GM12892 (cell line): ENCODE measurements around the gene STAB2.

Experiments
- POLR2A ChIP-seq: IDR thresholded peaks from 2 replicates; pipeline ENCODE4 v1.6.1; 2011; ENCODE audit warnings: low read depth, low read length, control low read depth
- POLR2AphosphoS5 ChIP-seq: IDR thresholded peaks from 2 replicates; pipeline ENCODE4 v1.6.1; 2011; ENCODE audit warnings: low read depth, low read length, control low read depth
- TAF1 ChIP-seq: IDR thresholded peaks from 2 replicates; pipeline ENCODE4 v1.6.1; 2011; ENCODE audit warnings: low read depth, mild to moderate bottlenecking, control low read depth, low read length, borderline replicate concordance

- no peak for TF ChIP-seq POLR2A
- TF ChIP-seq POLR2AphosphoS5: no peak
- no peak for TF ChIP-seq TAF1
Observed at GRCh38 chr12:103632554-103633216, 45.6 kb downstream of the STAB2 start.
